CD4-positive, CD25-positive, alpha-beta regulatory T cell (primary cell): ENCODE results near the gene CCNY. TPM values are rescaled to one million over a fixed set of nuclear protein-coding genes. Genes with fewer than 3 reads are reported as not detected.

Experiments
- ATAC-seq, 2 donors: fragments of 150-1000 bp; cut with Tn5 transposase; one replicate each; pipeline ENCODE4 v1.10.0; 2021; ENCODE audit warnings: low read depth in 2 of 2, moderate number of reproducible peaks in 2 of 2, moderate library complexity in 1 of 2
- DNase-seq, 3 donors: peaks; one replicate each; pipeline versions ENCODE4 v3.0.0 to v3.0.0-alpha.2; 2012 to 2022; ENCODE audit warnings: mixed read lengths in 1 of 3
- H3K27ac ChIP-seq: one replicate; pipeline ENCODE4 v1.7.0; 2013; ENCODE audit warnings: mild to moderate bottlenecking, low read length; ENCODE audit not compliant: insufficient read depth, poor library complexity, severe bottlenecking
- H3K27me3 ChIP-seq: one replicate; pipeline ENCODE4 v1.7.0; 2013; ENCODE audit warnings: low read length; ENCODE audit not compliant: control insufficient read depth, insufficient read depth
- H3K36me3 ChIP-seq: one replicate; pipeline ENCODE4 v1.7.0; 2013; ENCODE audit warnings: mild to moderate bottlenecking, low read length, moderate library complexity; ENCODE audit not compliant: control insufficient read depth, insufficient read depth
- H3K4me1 ChIP-seq: 2 replicates; pipeline ENCODE4 v1.7.0; 2013; ENCODE audit warnings: mild to moderate bottlenecking, low read length; ENCODE audit not compliant: insufficient read depth, control insufficient read depth, poor library complexity, severe bottlenecking
- H3K4me3 ChIP-seq: one replicate; pipeline ENCODE4 v1.7.0; 2013; ENCODE audit warnings: low read depth, mild to moderate bottlenecking, low read length, moderate library complexity
- H3K9me3 ChIP-seq, 2 experiments: 1 replicate in 1 of 2; 2 replicates in 1 of 2; pipeline ENCODE4 v1.7.0; 2013; ENCODE audit warnings: low read length in 2 of 2, mild to moderate bottlenecking in 1 of 2, moderate library complexity in 1 of 2; ENCODE audit not compliant: control insufficient read depth in 2 of 2
- H3K27ac Mint-ChIP-seq, 3 donors: one replicate each; pipeline ENCODE4 v1.8.0; 2020 to 2022; ENCODE audit warnings: mild to moderate bottlenecking in 3 of 3, mixed read lengths in 3 of 3, moderate library complexity in 2 of 3
- H3K27me3 Mint-ChIP-seq: one replicate; pipeline ENCODE4 v1.8.0; 2022; ENCODE audit warnings: mild to moderate bottlenecking, mixed read lengths
- H3K36me3 Mint-ChIP-seq: one replicate; pipeline ENCODE4 v1.8.0; 2020; ENCODE audit warnings: mixed read lengths
- H3K4me1 Mint-ChIP-seq, 4 donors: one replicate each; pipeline ENCODE4 v1.8.0; 2020 to 2022; ENCODE audit warnings: mixed read lengths in 4 of 4, mild to moderate bottlenecking in 1 of 4
- H3K4me3 Mint-ChIP-seq, 4 donors: one replicate each; pipeline ENCODE4 v1.8.0; 2020 to 2022; ENCODE audit warnings: mild to moderate bottlenecking in 4 of 4, mixed read lengths in 4 of 4, moderate library complexity in 3 of 4
- H3K9me3 Mint-ChIP-seq, 7 donors: one replicate each; pipeline ENCODE4 v1.8.0; 2020 to 2022; ENCODE audit warnings: mixed read lengths in 7 of 7, mild to moderate bottlenecking in 3 of 7, moderate library complexity in 2 of 7
- polyA plus RNA-seq, 4 donors: library from polyadenylated mRNA; unstranded; fragments of 300-500 nt; fragmentation: Illumina TruSeq; gene quantifications; one replicate each; pipeline ENCODE4 v1.2.3, GENCODE V29; 2021
- total RNA-seq: library from RNA; stranded (reverse); gene quantifications from one replicate; pipeline ENCODE4 v1.2.3, GENCODE V29; 2022

Gene CCNY
- total and polyA plus RNA-seq, 5 donors from 2014 or later = 6.4 to 58.3 (median 13.1) TPM

GRCh38 chr10:35502692-35503091 is 166.4 kb downstream of the CCNY start:
- Histone ChIP-seq H3K9me3 (no peaks in the 10 kb centered on the region), H3K36me3 (peaks cover 2% of the 10 kb centered on the region), H3K4me1 (no peaks in the 10 kb centered on the region), H3K4me3 (no peak overlapping the region), H3K27me3 (no peaks in the 10 kb centered on the region), H3K27ac (no peak overlapping the region)
- Mint-ChIP-seq H3K27me3 (no peaks in the 10 kb centered on the region), H3K36me3 (peaks cover 23% of the 10 kb centered on the region), H3K9me3 (no peaks in the 10 kb centered on the region), H3K4me1 (peaks cover 23 to 48% (median 26%) of the 10 kb centered on the region in 4 donors), H3K27ac (no peak overlapping the region), H3K4me3 (no peak overlapping the region)
- DNase-seq = no peak
- ATAC-seq = no peak

- ATAC-seq = no peak
- Mint-ChIP-seq H3K27ac (no peak overlapping the region), H3K27me3 (no peaks in the 10 kb centered on the region), H3K4me3 (no peak overlapping the region), H3K9me3 (no peaks in the 10 kb centered on the region), H3K4me1 (peaks cover 20 to 48% (median 26%) of the 10 kb centered on the region in 4 donors), H3K36me3 (peaks cover 27% of the 10 kb centered on the region)
- H3K9me3 ChIP-seq = no peaks in the 10 kb centered on the region
- no peaks in the 10 kb centered on the region for H3K27me3 ChIP-seq
- H3K36me3 ChIP-seq = peaks cover 2% of the 10 kb centered on the region
- H3K27ac ChIP-seq = no peak overlapping the region
- no peak overlapping the region for H3K4me3 ChIP-seq
- no peaks in the 10 kb centered on the region for H3K4me1 ChIP-seq
- DNase-seq = no peak
These were observed 167.3 kb downstream of the CCNY start for GRCh38 chr10:35503578-35503977.

DNA sequence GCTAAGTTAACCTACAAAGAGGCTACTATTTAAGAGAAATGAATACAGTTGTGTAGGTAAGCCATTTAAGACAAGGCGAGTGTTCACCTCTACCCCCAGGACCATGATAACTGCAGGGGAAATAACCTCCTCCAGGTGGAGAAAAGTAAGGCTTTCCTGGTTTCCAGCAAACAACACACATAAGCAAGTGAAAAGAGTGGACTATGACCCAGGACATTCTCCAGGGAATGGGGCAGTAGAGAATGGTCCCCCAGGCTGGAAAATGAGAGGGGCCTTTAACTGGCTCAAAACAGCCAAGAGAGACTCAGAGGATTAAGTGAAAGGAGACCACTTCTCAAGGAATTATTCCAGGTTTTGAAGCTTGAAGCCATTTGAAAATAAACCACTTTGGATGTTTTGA is 167.8 kb downstream of the CCNY start:
- DNase-seq (no peak), ATAC-seq (no peak)
- Histone ChIP-seq H3K36me3 (peaks cover 2% of the 10 kb centered on the region), H3K27me3 (no peaks in the 10 kb centered on the region), H3K9me3 (no peaks in the 10 kb centered on the region), H3K27ac (no peak overlapping the region), H3K4me1 (no peaks in the 10 kb centered on the region), H3K4me3 (no peak overlapping the region)
- Mint-ChIP-seq H3K36me3 (peaks cover 25% of the 10 kb centered on the region), H3K4me3 (no peak overlapping the region), H3K4me1 (peaks cover 16 to 42% (median 21%) of the 10 kb centered on the region in 4 donors), H3K9me3 (no peaks in the 10 kb centered on the region), H3K27ac (peak overlapping the region in 2 of 3 donors; percentile 7 to 51), H3K27me3 (no peaks in the 10 kb centered on the region)

DNA sequence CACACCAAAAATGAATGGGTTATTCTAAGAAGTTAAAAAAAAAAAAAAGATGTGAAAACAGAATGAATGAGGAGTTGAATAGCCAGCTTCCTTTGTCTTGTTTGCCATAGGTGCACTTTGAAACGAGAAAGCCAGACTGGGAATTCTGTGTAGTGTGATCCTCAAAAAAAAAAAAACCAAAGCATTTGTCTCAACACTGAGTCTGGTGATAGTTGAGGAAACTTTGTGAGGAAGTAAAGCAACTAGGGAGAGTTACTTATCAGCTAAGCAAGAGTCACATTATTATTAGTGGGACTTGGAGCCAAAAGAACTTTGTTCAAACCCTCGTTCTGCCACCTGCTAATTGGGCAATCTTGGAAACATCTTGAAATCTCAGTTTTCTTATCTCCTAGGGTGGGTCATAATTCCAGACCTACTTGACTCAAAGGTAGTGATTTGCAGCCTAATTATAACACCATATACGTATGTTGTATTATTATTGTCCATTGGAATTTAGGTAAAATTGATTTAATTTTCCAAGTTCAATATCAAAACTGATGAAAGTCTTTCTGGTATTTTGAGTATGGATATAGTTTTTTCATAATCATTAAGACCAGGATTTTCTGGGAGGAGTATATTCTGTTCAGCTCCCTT is 169.0 kb downstream of the CCNY start:
- DNase-seq = no peak
- H3K36me3 ChIP-seq = peaks cover 2% of the 10 kb centered on the region
- no peaks in the 10 kb centered on the region for H3K4me1 ChIP-seq
- Mint-ChIP-seq H3K4me1 (peaks cover 16 to 38% (median 21%) of the 10 kb centered on the region in 4 donors), H3K36me3 (peaks cover 22% of the 10 kb centered on the region), H3K27ac (no peak overlapping the region), H3K4me3 (no peak overlapping the region), H3K27me3 (no peaks in the 10 kb centered on the region), H3K9me3 (no peaks in the 10 kb centered on the region)
- no peak overlapping the region for H3K4me3 ChIP-seq
- H3K9me3 ChIP-seq = no peaks in the 10 kb centered on the region
- no peaks in the 10 kb centered on the region for H3K27me3 ChIP-seq
- no peak overlapping the region for H3K27ac ChIP-seq
- no peak for ATAC-seq

DNA sequence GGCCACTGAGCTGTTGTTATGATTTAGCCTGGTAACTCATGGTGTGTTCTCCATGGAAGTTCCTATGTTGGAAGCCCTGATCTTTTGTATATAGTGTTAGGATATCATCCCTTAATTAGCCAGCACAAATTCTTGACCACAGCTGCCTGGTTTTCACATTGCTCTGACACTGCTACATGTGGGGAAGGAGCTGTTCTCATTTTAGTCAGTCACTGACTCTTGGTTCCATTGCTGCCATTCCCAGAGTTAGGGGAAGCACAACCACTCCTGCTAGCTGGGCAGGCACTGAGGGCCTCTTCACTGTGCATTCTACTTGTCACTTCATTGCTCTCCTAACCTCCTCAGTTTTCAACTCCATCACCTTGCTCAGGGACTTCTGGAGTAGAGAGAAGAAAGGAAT is 170.4 kb downstream of the CCNY start:
- no peaks in the 10 kb centered on the region for H3K9me3 ChIP-seq
- peak overlapping the region in 1 of 3 donors; percentile 2 for H3K27ac Mint-ChIP-seq
- H3K9me3 Mint-ChIP-seq = peaks cover 0 to 2% (median 0%) of the 10 kb centered on the region in 7 donors
- no peak overlapping the region for H3K4me3 Mint-ChIP-seq
- no peaks in the 10 kb centered on the region for H3K4me1 ChIP-seq
- ATAC-seq (no peak), DNase-seq (no peak)
- peaks cover 22 to 44% (median 26%) of the 10 kb centered on the region in 4 donors for H3K4me1 Mint-ChIP-seq
- H3K27me3 ChIP-seq = no peaks in the 10 kb centered on the region
- no peak overlapping the region for H3K27ac ChIP-seq
- H3K36me3 Mint-ChIP-seq = peaks cover 28% of the 10 kb centered on the region
- peaks cover 6% of the 10 kb centered on the region for H3K36me3 ChIP-seq
- no peaks in the 10 kb centered on the region for H3K27me3 Mint-ChIP-seq
- H3K4me3 ChIP-seq = no peak overlapping the region

DNA sequence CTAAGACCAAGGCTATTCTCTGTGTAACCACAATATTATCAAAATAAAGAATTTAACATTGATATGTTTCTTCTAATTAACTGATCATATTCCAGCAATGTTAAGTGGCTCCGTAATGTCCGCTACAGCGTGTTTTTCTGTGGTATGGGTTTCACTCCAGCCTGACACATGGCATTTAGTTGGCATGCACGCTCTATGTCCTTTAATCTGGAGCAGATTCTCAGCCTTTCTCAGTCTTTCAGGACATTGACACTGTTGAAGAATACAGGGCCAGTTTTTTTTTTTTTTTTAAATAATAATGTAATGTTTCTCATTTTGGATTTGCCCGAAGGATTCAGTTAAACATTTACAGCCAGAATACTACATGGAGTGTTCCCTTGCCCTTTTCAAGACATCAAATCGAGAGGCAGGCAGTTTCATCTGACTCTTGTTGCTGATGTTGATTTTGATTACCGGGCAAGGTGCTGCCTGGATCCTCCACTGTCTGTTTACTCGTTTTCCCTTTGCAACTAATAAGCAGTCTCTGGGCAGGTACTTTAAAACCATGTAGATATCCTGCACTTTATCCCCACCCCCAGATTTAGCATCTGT is 171.3 kb downstream of the CCNY start:
- peaks cover 0 to 2% (median 0%) of the 10 kb centered on the region in 7 donors for H3K9me3 Mint-ChIP-seq
- no peak overlapping the region for H3K4me3 Mint-ChIP-seq
- no peak overlapping the region for H3K27ac ChIP-seq
- peaks cover 36% of the 10 kb centered on the region for H3K36me3 Mint-ChIP-seq
- no peaks in the 10 kb centered on the region for H3K4me1 ChIP-seq
- ATAC-seq (no peak), DNase-seq (no peak)
- H3K27me3 Mint-ChIP-seq = no peaks in the 10 kb centered on the region
- peaks cover 6% of the 10 kb centered on the region for H3K36me3 ChIP-seq
- H3K9me3 ChIP-seq = no peaks in the 10 kb centered on the region
- H3K27me3 ChIP-seq = no peaks in the 10 kb centered on the region
- H3K27ac Mint-ChIP-seq = no peak overlapping the region
- no peak overlapping the region for H3K4me3 ChIP-seq
- peaks cover 31 to 53% (median 34%) of the 10 kb centered on the region in 4 donors for H3K4me1 Mint-ChIP-seq

DNA sequence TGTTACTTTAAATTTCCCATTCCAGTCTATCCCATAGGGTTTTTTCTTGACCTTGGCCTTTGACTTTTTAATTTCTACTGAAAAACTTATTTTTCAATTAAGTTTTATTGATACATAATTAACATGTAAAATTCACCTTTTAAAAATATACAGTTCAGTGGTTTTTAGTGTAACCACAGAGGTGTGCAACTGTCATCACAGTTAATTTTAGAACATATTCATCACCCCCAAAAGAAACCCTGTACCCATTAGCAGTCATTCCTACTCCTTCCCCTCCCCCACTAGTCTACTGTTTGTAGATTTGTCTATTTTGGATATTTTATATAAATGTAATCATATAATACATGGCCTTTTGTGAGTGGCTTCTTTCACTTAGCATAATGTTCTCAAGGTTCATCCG is 172.3 kb downstream of the CCNY start:
- Histone ChIP-seq H3K4me1 (no peaks in the 10 kb centered on the region), H3K4me3 (no peak overlapping the region), H3K27me3 (no peaks in the 10 kb centered on the region), H3K36me3 (peaks cover 4% of the 10 kb centered on the region), H3K27ac (no peak overlapping the region), H3K9me3 (no peaks in the 10 kb centered on the region)
- Mint-ChIP-seq H3K9me3 (peaks cover 0 to 2% (median 0%) of the 10 kb centered on the region in 7 donors), H3K27me3 (no peaks in the 10 kb centered on the region), H3K27ac (no peak overlapping the region), H3K36me3 (peaks cover 30% of the 10 kb centered on the region), H3K4me3 (no peak overlapping the region), H3K4me1 (peaks cover 31 to 58% (median 37%) of the 10 kb centered on the region in 4 donors)
- no peak for DNase-seq
- ATAC-seq = no peak

DNA sequence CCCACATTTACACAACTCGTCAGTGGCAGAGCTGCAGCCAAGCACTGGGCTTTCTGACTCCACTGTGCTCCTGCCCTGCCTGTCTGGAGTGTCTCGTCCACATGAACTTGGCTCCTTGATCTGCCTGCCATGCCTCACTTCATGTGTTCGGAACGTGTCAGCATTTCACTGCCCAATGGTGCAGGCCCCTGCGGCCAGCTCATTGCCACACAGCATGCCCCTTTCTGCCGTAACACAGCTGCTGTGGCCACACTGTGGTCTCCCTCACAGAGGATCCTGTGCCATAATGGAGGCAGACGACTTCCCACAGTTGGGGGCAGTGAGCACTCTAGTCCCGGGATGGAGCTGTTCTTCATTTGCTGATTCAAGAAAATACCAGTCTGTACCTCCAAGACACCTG is 174.6 kb downstream of the CCNY start:
- Mint-ChIP-seq H3K27me3 (no peaks in the 10 kb centered on the region), H3K27ac (no peak overlapping the region), H3K36me3 (peaks cover 25% of the 10 kb centered on the region), H3K4me1 (peaks cover 31 to 61% (median 38%) of the 10 kb centered on the region in 4 donors), H3K4me3 (no peak overlapping the region), H3K9me3 (peaks cover 0 to 2% (median 0%) of the 10 kb centered on the region in 7 donors)
- ATAC-seq (no peak), DNase-seq (no peak)
- Histone ChIP-seq H3K4me3 (no peak overlapping the region), H3K27ac (no peak overlapping the region), H3K9me3 (no peaks in the 10 kb centered on the region), H3K36me3 (peaks cover 4% of the 10 kb centered on the region), H3K4me1 (no peaks in the 10 kb centered on the region), H3K27me3 (no peaks in the 10 kb centered on the region)
